GM12875 (cell line): ENCODE measurements around the gene TBX15.

Experiments used
- H3K4me3 ChIP-seq: one replicate; pipeline ENCODE4 v1.5.1; 2011; ENCODE audit warnings: low read depth, low read length, control low read depth
- CTCF ChIP-seq: IDR thresholded peaks from 2 replicates; pipeline ENCODE4 v1.5.1; 2011; ENCODE audit warnings: low read depth, mild to moderate bottlenecking, control low read depth, inconsistent platforms, low read length, moderate library complexity, borderline replicate concordance; ENCODE audit not compliant: insufficient read depth

The TBX15 gene

DNA sequence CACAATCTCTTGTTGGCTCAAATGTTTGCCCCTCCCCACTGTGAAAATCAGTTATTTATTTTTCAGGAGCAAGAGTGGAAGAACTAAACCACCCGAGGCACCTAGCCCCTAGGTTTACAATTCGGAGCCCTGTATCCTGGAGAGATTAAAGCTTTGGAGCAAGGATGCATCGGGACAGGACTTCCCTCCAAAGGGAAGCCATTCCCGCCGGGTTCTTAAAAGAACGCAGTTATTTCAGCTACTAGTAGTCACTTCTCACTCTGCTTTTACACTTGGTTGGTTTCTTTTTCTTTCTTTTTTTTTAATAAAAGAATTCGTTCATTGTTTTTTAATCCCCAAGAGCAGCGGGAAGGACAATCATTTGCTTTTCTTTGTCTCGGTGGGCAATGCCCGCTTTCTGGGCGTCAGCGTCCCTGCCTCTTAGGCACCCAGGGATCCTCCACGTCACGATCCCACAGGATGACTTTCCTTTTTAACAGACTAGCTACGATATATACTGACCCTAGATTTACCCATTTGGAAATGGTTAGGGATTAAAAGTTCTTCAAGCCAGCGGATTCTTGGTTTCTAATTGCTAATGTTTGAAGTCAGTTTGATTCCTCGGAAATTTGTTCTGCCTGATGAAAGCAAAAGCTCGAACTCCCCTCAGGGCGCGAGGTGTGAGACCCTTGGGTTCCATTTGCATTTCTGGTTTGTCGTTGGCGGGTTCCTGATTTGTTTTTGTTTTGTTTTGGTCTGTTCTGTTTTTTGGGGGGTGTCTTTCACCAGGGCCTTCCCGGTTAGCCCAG is 9.0 kb downstream of the TBX15 start:
- H3K4me3 ChIP-seq = no peak overlapping the region
- no peak for TF ChIP-seq CTCF

- TF ChIP-seq CTCF = no peak
- H3K4me3 ChIP-seq = no peak overlapping the region
These were observed 10.5 kb downstream of the TBX15 start for GRCh38 chr1:118977600-118977999.

- no peak for TF ChIP-seq CTCF
- H3K4me3 ChIP-seq = no peak overlapping the region
These were observed 13.5 kb downstream of the TBX15 start for GRCh38 chr1:118974661-118975060.

DNA sequence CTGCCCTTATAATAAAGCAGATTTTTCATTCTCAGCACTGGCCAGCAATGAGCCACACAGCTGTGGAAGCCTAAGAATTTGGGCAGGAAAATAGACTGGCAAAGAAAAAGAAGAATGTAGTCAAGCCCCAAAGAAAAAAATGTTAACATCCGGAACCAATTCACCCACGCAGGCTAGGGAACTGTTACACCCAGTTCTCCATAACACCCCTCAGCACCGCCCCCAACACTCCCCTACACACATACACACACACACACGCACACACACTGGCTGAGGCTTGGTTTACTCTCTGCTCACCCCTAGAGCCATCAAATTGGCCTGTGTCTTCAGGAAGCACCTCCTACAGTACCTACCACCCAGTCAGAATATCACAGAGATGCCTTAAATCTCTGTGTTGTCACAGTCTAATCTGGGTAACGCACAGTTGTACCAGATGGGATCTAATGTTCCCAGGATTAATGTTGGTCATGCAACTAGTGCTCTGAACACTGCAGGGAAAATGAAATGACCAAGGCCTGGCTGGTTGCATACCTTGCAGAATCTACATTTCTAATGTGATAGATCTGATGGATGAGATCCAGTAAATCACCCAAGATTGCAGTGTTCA is 14.5 kb downstream of the TBX15 start:
- H3K4me3 ChIP-seq = no peak overlapping the region
- TF ChIP-seq CTCF = no peak

- no peak overlapping the region for H3K4me3 ChIP-seq
- no peak for TF ChIP-seq CTCF
These were observed 15.1 kb downstream of the TBX15 start for GRCh38 chr1:118973032-118973431.

DNA sequence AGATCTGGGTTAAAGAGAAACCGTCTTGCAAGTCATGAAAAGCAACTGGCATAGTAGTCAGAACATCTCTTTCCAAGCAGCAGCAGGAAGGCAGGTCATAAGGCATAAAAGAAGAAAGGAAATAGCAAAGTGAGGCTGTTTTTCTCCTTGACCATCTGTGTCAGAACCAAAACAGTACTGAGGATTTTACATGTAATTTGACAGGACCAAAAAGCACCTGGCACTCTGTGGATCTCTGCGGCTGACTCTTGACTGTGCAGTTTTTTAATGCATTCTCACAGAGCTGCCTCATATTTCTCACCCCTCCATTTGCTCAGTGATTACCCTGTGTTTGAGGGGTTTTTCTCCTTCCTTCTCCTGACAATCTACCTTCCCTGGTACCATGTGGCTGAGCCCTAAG is 17.7 kb downstream of the TBX15 start:
- H3K4me3 ChIP-seq = no peak overlapping the region
- no peak for TF ChIP-seq CTCF
